VCaP (cell line): ENCODE results near the gene KLK7.

ENCODE experiments used
- H3K27ac ChIP-seq: fragments of 450-650 bp; 2 replicates; pipeline ENCODE4 v1.5.1; 2017
- TF ChIP-seq, protein P1 (sequence below): fragments of 450-650 bp; conservative IDR thresholded peaks from 2 replicates; pipeline ENCODE4 v1.5.1; 2017; ENCODE audit warnings: mild to moderate bottlenecking, moderate library complexity

KLK7 gene

GRCh38 chr19:50944795-50945194, 38.9 kb downstream of the KLK7 start:
- no peak overlapping the region for H3K27ac ChIP-seq
- TF ChIP-seq, protein P1, sequence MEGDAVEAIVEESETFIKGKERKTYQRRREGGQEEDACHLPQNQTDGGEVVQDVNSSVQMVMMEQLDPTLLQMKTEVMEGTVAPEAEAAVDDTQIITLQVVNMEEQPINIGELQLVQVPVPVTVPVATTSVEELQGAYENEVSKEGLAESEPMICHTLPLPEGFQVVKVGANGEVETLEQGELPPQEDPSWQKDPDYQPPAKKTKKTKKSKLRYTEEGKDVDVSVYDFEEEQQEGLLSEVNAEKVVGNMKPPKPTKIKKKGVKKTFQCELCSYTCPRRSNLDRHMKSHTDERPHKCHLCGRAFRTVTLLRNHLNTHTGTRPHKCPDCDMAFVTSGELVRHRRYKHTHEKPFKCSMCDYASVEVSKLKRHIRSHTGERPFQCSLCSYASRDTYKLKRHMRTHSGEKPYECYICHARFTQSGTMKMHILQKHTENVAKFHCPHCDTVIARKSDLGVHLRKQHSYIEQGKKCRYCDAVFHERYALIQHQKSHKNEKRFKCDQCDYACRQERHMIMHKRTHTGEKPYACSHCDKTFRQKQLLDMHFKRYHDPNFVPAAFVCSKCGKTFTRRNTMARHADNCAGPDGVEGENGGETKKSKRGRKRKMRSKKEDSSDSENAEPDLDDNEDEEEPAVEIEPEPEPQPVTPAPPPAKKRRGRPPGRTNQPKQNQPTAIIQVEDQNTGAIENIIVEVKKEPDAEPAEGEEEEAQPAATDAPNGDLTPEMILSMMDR, result no peak

DNA sequence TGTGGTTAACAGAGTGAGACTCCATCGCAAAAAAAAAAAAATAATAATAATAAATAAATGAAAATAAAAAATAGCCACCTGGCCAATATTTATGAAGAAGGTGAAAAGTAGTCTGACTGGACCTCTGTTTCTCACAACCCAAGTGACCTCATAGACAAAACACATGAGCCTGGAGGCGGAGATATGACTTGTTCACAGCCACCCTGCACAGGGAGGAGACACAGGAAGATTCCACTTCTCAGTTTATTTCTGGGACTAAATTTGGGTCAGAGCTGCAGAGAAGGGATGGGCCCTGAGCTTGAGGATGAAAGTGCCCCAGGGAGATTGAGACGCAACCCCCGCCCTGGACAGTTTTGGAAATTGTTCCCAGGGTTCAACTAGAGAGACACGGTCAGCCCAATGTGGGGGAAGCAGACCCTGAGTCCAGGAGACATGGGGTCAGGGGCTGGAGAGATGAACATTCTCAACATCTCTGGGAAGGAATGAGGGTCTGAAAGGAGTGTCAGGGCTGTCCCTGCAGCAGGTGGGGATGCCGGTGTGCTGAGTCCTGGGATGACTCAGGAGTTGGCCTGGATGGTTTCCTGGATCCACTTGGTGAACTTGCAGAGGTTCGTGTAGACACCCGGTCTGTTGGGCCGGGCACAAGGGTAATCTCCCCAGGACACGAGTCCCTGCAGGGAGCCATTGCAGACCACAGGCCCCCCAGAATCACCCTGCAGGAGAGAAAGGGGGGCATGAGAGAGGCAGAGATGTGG, 40.5 kb downstream of the KLK7 start:
- H3K27ac ChIP-seq, result no peak overlapping the region
- TF ChIP-seq, protein P1, result no peak

GRCh38 chr19:50939596-50939995, 44.1 kb downstream of the KLK7 start:
- TF ChIP-seq, protein P1, result no peak
- H3K27ac ChIP-seq, result no peak overlapping the region

DNA sequence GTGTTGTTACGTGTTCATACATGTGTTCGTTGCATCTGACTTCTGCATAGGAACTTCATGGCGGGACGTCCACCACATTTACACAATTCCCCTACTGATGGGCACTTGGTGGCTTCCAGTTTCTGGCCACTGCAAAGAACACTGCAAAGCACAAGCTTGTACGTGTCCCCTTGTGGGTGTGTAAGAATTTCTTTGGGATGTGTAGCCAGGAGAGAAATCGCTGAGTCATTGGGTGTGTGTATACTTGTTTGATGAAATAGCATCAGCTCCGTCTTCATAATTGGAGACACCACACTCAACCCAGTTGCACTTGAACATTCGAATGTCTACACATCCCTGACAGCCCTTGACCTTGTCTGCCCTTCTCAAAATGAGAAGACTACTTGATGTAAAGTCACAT, 50.1 kb downstream of the KLK7 start:
- no peak overlapping the region for H3K27ac ChIP-seq
- TF ChIP-seq, protein P1, result no peak

DNA sequence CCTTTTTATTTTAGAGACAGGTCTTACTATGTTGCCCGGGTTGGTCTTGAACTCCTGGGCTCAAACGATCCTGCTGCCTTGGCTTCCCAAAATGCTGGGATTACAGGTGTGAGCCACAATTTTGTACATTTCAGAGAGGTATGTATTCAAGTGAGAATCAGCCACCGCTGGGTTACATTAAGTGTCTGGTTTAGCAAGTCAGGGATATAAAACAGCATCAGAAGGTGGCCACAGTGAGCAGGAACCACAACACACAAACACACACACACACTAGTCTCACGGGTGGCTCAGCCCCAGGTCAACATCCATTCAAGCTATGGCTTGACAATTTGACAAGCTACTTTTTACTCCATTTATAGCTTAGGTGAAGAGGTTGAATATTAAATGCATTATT, 51.0 kb downstream of the KLK7 start:
- TF ChIP-seq, protein P1, result 0 out of 2 replicates have a peak, but pooled peaks have one; percentile 30
- no peak overlapping the region for H3K27ac ChIP-seq

- TF ChIP-seq, protein P1, result no peak
- H3K27ac ChIP-seq, result no peak overlapping the region
These were observed 51.6 kb downstream of the KLK7 start for GRCh38 chr19:50932018-50932689.

GRCh38 chr19:50931023-50931422, 52.7 kb downstream of the KLK7 start:
- TF ChIP-seq, protein P1, result no peak
- H3K27ac ChIP-seq, result no peak overlapping the region
